Ovary (tissue), 3 donors: ENCODE measurements around the gene AKT1.

ENCODE experiments used
- EP300 ChIP-seq: sonication (generic); formaldehyde crosslinking; IDR thresholded peaks from one replicate; pipeline ENCODE4 v1.6.1; 2017; ENCODE audit warnings: antibody characterized with exemption
- POLR2A ChIP-seq: fragments of 450-650 bp; IDR thresholded peaks from one replicate; pipeline ENCODE4 v1.6.1; 2017; ENCODE audit warnings: antibody characterized with exemption, mild to moderate bottlenecking, moderate library complexity
- TF ChIP-seq, protein P1 (sequence below), 3 donors: fragments of 450-650 bp in 2 of 3; fragments of 200-600 bp in 1 of 3; IDR thresholded peaks; one replicate each; pipeline versions ENCODE4 v1.5.1 to v1.8.0; 2016 to 2022; ENCODE audit warnings: antibody characterized with exemption in 3 of 3, mild to moderate bottlenecking in 1 of 3
- donor health status: DM: no; HTN: no; CAD: no.

DNA sequence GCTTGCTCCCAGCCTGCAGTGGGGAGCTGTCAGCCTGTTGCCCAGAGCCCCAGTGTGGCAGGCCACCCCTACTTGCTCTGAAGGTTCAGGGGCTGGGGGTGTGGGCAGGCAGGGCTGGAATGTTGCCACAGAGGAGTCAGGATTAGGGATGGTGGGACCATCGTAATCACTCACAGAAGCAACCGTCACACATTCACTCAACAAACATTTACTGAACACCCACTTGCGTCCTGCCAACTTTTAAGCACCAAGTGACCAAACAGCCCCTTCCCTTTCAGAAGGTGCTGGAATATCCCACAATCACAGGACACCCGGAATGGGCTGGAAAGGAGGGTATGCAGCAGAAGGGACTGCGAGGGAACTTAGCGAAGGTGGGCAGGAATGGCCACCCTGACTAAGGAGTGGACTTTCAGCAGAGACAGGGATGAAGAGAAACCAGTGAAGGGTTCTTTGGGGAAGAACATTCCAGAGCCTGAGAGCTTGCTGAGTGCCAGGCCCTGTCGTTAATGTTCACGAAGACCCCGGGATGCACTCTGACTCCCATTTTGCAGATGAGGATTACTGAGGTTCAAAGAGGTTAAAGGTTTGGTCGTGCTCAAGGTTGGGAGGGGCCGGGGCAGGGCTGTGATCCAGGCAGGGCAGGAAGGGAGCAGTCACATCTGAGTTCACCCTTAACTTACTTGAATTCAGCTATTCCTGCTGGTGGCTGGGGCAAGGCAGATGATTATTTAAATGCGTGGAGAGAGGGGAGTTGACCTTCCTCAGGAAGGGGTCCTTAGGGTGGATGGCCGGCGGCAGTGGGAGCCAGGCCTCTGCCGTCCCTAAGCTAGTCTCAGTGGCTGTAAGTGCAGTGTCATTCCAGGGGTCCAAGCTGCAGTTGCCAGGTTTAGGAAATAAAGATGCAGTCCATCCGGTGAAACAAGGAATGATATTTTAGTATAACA lies 3.0 kb upstream of the AKT1 start:
- TF ChIP-seq, protein P1, sequence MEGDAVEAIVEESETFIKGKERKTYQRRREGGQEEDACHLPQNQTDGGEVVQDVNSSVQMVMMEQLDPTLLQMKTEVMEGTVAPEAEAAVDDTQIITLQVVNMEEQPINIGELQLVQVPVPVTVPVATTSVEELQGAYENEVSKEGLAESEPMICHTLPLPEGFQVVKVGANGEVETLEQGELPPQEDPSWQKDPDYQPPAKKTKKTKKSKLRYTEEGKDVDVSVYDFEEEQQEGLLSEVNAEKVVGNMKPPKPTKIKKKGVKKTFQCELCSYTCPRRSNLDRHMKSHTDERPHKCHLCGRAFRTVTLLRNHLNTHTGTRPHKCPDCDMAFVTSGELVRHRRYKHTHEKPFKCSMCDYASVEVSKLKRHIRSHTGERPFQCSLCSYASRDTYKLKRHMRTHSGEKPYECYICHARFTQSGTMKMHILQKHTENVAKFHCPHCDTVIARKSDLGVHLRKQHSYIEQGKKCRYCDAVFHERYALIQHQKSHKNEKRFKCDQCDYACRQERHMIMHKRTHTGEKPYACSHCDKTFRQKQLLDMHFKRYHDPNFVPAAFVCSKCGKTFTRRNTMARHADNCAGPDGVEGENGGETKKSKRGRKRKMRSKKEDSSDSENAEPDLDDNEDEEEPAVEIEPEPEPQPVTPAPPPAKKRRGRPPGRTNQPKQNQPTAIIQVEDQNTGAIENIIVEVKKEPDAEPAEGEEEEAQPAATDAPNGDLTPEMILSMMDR (IDR thresholded peaks at IDR 0.05) = no peak
- no peak for TF ChIP-seq EP300
- TF ChIP-seq POLR2A = no peak
